Esophagus (tissue), 2 donors: Measurements from ENCODE around the gene DLGAP1. TPM values are rescaled to one million over a fixed set of nuclear protein-coding genes. Genes with fewer than 3 reads are reported as not detected.

Experiments
- H3K27ac ChIP-seq, 2 donors: one replicate each; pipeline ENCODE4 v1.5.1; 2013; ENCODE audit warnings: low read depth in 2 of 2, mild to moderate bottlenecking in 2 of 2, inconsistent platforms in 1 of 2, low read length in 1 of 2, moderate library complexity in 1 of 2
- H3K27me3 ChIP-seq, 2 donors: one replicate each; pipeline ENCODE4 v1.6.1; 2013; ENCODE audit warnings: low read length in 2 of 2, control low read depth in 1 of 2, mild to moderate bottlenecking in 1 of 2; ENCODE audit not compliant: insufficient read depth in 2 of 2, control insufficient read depth in 1 of 2
- H3K36me3 ChIP-seq, 2 donors: one replicate each; pipeline ENCODE4 v1.6.1; 2013; ENCODE audit warnings: low read length in 1 of 2; ENCODE audit not compliant: control insufficient read depth in 2 of 2, insufficient read depth in 2 of 2
- H3K4me1 ChIP-seq, 2 donors: one replicate each; pipeline ENCODE4 v1.6.1; 2013; ENCODE audit warnings: low read length in 1 of 2; ENCODE audit not compliant: control insufficient read depth in 2 of 2, insufficient read depth in 2 of 2
- H3K4me3 ChIP-seq, 2 donors: one replicate each; pipeline ENCODE4 v1.5.1; 2013; ENCODE audit warnings: low read length in 2 of 2, mild to moderate bottlenecking in 2 of 2, low read depth in 1 of 2, moderate library complexity in 1 of 2
- H3K9me3 ChIP-seq, 2 donors: one replicate each; pipeline ENCODE4 v1.6.1; 2013; ENCODE audit warnings: mild to moderate bottlenecking in 2 of 2, low read depth in 1 of 2, low read length in 1 of 2, moderate library complexity in 1 of 2; ENCODE audit not compliant: control insufficient read depth in 2 of 2, insufficient read depth in 1 of 2
- WGBS, 2 donors: extraction: QIAGEN DNeasy Blood & Tissue Kit; methylation state at CpG; one replicate each; pipeline ENCODE4 v1.1.7; 2013; 5-methylcytosine and 5-hydroxymethylcytosine counted together
- polyA plus RNA-seq, 2 donors: library from polyadenylated mRNA; stranded (reverse); fragments of 200-250 nt; gene quantifications; one replicate each; pipeline ENCODE4 v1.2.3, GENCODE V29; 2013
- donor health status: healthy with polysubstance abuse.
- donor health status: Bipolar disorder and iron deficiency.

DLGAP1 gene
- polyA plus RNA-seq, 2 donors: 0.47 to 0.59 TPM

DNA sequence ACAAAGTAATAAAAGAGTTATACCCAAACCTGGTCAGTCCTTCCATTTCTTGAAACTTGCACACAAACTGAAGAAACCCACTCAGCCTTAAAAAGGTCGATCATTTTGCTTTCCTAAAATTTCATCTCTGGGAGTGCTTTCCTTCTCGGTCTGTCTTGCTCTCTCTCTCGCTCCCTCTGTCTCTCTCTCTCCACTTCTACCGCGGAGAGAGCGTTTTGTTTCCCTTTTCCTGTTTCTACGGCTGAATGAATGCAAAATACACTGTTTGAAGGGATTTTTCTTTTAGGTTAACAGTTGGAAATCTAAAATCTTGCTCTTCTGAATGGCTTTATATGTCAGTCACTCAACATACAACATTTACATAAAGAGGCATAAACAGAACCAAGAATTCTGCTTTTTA is 581.0 kb downstream of the DLGAP1 start:
- H3K4me3 ChIP-seq: no peak overlapping the region
- no peaks in the 10 kb centered on the region for H3K36me3 ChIP-seq
- WGBS, 2 donors: 45% methylated on average over 7 of the region's 7 CpGs
- no peaks in the 10 kb centered on the region for H3K4me1 ChIP-seq
- H3K27ac ChIP-seq: no peak overlapping the region
- H3K9me3 ChIP-seq: no peaks in the 10 kb centered on the region
- H3K27me3 ChIP-seq: no peaks in the 10 kb centered on the region

DNA sequence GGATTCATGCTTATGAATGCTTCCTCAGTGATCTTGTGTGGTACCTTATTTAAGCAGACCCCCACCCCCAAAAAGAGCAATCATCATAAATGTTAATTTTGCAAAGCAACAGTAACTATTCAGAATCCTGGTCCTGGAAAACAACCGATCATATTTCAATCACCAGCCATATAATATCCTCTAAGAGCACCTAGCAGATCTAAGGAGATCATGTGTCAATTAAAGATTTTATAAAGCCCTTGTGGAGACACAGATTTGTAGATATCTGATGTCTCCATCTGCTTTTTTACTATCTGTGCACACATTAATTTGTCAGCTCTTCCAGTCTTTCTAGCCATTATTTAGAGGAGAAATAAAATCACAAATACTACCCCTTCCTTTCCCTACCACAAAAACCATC is 581.4 kb downstream of the DLGAP1 start:
- Histone ChIP-seq H3K27ac (no peak overlapping the region), H3K4me1 (no peaks in the 10 kb centered on the region), H3K4me3 (no peak overlapping the region), H3K36me3 (no peaks in the 10 kb centered on the region), H3K9me3 (no peaks in the 10 kb centered on the region), H3K27me3 (no peaks in the 10 kb centered on the region)
- 84 to 96% methylated on average over 1 of the region's 1 CpG for WGBS, 2 donors

DNA sequence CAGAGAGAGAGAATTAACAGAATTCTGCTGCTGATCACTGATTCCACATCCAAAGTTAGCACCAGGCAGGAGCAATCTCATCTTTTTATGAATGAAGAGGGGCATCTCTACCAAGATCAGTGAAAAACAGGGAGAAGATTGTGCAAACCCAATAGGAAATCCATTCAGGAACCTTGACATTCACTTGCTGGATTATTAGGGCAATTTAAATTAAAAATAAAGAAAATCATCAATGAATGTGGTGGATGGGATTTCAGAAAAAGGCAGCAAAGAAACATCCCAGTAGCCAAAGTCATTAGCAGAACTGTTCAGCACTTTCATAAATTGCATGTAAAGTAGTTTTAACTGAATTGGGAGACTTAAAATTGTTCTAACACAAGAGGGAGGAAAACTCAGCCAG is 581.9 kb downstream of the DLGAP1 start:
- no peaks in the 10 kb centered on the region for H3K9me3 ChIP-seq
- no peaks in the 10 kb centered on the region for H3K36me3 ChIP-seq
- H3K4me3 ChIP-seq: no peak overlapping the region
- H3K4me1 ChIP-seq: no peaks in the 10 kb centered on the region
- H3K27ac ChIP-seq: no peak overlapping the region
- H3K27me3 ChIP-seq: no peaks in the 10 kb centered on the region

DNA sequence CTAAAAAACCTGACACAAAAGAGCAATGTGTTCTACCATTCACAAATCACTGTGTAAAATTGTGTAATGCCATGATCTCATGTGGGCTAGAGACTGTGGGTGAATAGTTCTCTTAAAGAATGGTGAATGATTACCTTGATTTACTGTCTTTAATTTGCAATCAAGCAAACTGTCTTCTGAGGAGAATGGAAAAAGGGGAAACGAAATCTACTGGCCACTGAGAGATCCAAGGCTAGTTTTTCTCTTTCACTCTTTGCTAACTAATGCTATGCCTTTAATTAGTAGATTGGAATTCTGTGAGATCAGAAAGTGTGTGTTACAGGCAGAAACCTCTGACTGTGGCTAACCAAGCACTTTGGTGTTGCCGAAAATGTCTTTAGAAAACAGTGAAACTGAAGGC is 582.5 kb downstream of the DLGAP1 start:
- 63 to 73% methylated on average over 2 of the region's 2 CpGs for WGBS, 2 donors
- no peaks in the 10 kb centered on the region for H3K27me3 ChIP-seq
- no peaks in the 10 kb centered on the region for H3K4me1 ChIP-seq

DNA sequence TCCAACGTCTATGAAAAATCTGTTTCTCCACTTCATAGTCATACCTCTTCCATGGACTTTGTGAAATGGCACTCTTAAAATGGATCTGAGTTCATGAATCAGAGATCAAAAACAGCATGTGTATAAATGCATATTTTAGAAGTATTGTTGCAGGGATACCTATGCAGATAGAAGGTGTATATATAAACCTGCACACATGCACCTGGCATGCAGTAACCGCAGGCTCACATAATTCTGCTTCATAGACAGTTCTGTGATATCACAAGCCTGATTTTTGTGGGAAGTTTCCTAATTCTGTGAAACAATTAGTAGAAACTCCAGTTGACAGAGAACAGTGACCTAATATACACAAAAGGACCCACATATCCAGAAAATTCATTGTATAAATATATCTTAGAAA is 583.4 kb downstream of the DLGAP1 start:
- H3K27ac ChIP-seq: no peak overlapping the region
- H3K36me3 ChIP-seq: no peaks in the 10 kb centered on the region
- 78 to 85% methylated on average over 2 of the region's 2 CpGs for WGBS, 2 donors
- H3K9me3 ChIP-seq: no peaks in the 10 kb centered on the region
- H3K4me3 ChIP-seq: no peak overlapping the region
- no peaks in the 10 kb centered on the region for H3K4me1 ChIP-seq
- no peaks in the 10 kb centered on the region for H3K27me3 ChIP-seq

More for the DNA sequence above, 582.5 kb downstream of the DLGAP1 start:
- Histone ChIP-seq H3K9me3 (no peaks in the 10 kb centered on the region), H3K36me3 (no peaks in the 10 kb centered on the region), H3K27ac (no peak overlapping the region), H3K4me3 (no peak overlapping the region)

DNA sequence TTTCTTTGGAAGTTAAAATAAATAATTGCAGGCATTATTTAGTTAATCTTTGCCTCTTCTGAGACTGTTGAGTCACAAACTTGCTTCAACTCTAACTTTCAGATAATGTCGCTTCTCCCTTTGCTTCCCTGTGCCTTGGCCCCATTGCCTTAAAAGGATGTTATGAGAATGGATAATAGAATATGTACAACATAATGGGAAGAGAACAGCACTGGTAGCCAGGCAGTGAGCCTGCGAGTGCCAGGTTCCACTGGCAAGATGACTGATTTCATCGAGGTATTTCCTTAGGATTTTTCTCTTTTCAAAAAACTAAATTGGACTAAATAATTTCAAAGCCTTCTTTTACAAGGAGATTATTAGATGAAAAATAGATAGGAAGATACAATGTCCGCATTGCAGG is 584.2 kb downstream of the DLGAP1 start:
- Histone ChIP-seq H3K27ac (no peak overlapping the region), H3K4me1 (no peaks in the 10 kb centered on the region), H3K36me3 (no peaks in the 10 kb centered on the region), H3K9me3 (no peaks in the 10 kb centered on the region), H3K27me3 (no peaks in the 10 kb centered on the region), H3K4me3 (no peak overlapping the region)
- WGBS, 2 donors: 89 to 90% methylated on average over 4 of the region's 4 CpGs

DNA sequence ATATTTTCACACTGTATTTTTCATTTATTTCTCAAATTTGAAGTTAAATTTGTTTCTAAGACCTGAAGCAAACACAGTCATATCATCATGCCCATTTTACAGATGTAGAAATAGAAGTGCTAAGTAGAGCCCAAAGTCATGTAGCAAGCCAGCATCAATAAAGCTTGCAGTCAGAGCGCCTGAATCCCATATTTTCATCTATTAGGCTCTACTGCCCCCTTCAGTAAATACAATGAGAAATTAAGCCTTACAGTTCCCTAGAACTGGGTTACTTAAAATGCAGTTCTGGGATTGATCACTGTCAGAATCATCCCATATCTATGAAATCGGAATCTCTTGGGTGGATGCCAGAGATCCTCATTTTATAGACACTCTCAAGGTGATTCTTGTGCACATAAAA is 585.3 kb downstream of the DLGAP1 start:
- 35% methylated on average over 2 of the region's 2 CpGs for WGBS, 2 donors
- H3K27me3 ChIP-seq: no peaks in the 10 kb centered on the region
- no peak overlapping the region for H3K27ac ChIP-seq
- no peaks in the 10 kb centered on the region for H3K36me3 ChIP-seq
- H3K9me3 ChIP-seq: no peaks in the 10 kb centered on the region
- H3K4me1 ChIP-seq: no peaks in the 10 kb centered on the region
- H3K4me3 ChIP-seq: no peak overlapping the region

DNA sequence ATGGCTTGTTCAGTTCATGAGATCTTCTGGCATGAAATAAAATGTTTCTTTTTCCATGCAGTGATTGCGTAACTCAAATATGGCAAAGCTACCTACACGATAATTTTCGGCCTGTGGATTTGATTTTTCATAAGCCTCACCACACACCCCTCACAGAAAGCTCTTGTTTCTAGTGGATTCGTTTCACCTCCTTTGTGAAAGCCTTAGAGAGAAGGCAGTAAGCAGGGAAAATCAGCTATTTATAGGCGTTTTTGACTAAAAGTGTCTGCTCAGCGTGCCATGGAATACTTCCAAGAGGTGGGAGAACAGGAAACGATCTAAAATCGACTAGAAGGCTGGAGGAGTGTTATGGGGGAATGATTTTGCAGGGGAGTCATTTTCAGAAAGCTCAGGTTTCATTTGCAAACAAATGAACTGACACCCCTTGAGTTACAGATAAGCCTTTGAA is 587.2 kb downstream of the DLGAP1 start:
- WGBS, 2 donors: 44% methylated on average over 8 of the region's 8 CpGs
- H3K9me3 ChIP-seq: no peaks in the 10 kb centered on the region
- H3K27me3 ChIP-seq: no peaks in the 10 kb centered on the region
- H3K36me3 ChIP-seq: no peaks in the 10 kb centered on the region
- no peaks in the 10 kb centered on the region for H3K4me1 ChIP-seq
- no peak overlapping the region for H3K4me3 ChIP-seq
- H3K27ac ChIP-seq: no peak overlapping the region

DNA sequence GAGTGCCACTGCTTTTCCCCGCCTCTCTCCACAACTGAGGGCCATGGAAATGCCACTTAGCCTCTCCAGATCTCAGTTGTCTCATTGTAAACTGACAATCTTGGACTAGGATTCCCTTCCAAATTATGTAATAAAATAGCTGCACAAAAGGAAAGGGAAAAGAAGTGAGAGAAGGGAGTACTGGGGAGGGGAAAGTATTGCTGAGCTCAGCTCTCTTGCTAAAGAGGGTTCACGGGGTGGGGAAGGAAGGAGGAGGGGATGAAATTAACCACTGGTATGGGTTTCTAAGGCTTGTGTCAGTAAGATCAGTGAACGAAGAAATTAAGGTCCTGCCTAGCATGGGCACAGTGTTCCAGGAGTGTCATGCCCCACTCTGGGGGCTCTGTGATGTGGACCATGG is 587.9 kb downstream of the DLGAP1 start:
- H3K4me3 ChIP-seq: no peak overlapping the region
- 86 to 88% methylated on average over 3 of the region's 3 CpGs for WGBS, 2 donors
- H3K27ac ChIP-seq: no peak overlapping the region

DNA sequence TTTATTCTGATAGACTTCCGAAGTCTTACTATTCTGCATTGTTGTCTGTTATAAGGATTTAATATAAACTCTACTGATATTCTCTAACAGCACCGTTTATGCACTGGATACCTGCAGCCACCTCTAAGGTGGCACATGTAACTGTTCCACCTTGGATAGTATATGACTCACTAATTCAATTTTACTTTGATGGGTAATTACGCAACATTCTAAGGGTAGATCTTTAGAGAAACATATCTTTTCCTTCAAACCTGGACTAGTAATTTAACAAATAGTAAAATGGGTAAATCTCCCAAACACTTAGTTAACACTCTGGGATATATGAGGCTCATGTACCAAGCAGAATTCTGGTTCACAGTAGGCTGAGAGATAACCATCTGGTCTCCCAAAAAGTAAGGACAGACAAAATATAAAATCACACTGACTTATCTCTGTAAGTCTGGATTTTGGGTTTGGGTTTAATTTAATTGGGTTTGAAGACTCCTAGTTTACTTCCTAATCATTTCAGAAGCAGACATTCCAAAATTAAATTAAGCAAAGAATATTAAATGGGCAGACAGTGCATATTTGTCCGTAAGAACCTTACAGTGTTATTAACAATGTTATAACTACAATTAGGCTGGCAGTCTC is 590.3 kb downstream of the DLGAP1 start:
- H3K36me3 ChIP-seq: no peaks in the 10 kb centered on the region
- 89 to 91% methylated on average over 4 of the region's 4 CpGs for WGBS, 2 donors

More for the DNA sequence above, 587.9 kb downstream of the DLGAP1 start:
- Histone ChIP-seq H3K27me3 (no peaks in the 10 kb centered on the region), H3K4me1 (no peaks in the 10 kb centered on the region), H3K9me3 (no peaks in the 10 kb centered on the region), H3K36me3 (no peaks in the 10 kb centered on the region)

More for the DNA sequence above, 590.3 kb downstream of the DLGAP1 start:
- Histone ChIP-seq H3K27me3 (no peaks in the 10 kb centered on the region), H3K9me3 (no peaks in the 10 kb centered on the region), H3K4me1 (no peaks in the 10 kb centered on the region), H3K4me3 (no peak overlapping the region), H3K27ac (no peak overlapping the region)
